Measurements from ENCODE around the gene OR13H1. TPM values are rescaled to one million over a fixed set of nuclear protein-coding genes. Genes with fewer than 3 reads are reported as not detected.
"Not testable (repeated sequence)": the region's sequence is repeated elsewhere in the genome, so short reads cannot be mapped to it uniquely, and the experiment has no call there.

Gene OR13H1
- polyA plus RNA-seq (2013, experiment 1 of 2; ENCODE audit: insufficient read length), result not detected
- not detected for polyA plus RNA-seq (2013, experiment 2 of 2; ENCODE audit: insufficient read length)

DNA sequence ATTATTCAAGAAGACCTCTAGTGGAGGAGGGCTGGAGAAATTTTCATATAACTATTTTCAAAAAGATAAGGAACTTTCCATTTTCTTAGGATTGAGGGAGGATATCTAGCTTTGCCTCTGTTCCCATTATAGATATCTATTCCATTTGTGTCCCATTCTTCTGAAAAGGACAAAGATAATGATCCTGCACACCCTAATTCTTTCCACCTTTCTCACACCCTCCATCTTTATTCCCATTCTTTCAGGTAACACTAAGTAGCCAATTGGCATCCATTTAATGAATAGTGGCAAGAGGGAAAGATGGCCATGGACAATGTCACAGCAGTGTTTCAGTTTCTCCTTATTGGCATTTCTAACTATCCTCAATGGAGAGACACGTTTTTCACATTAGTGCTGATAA, at the start of gene OR13H1:
Gene OR13H1 (plus strand): TSS at position 301 of the 400 bp plus-strand sequence. CDS start 0 bp downstream, at position 301.
- no peak for DNase-seq

DNA sequence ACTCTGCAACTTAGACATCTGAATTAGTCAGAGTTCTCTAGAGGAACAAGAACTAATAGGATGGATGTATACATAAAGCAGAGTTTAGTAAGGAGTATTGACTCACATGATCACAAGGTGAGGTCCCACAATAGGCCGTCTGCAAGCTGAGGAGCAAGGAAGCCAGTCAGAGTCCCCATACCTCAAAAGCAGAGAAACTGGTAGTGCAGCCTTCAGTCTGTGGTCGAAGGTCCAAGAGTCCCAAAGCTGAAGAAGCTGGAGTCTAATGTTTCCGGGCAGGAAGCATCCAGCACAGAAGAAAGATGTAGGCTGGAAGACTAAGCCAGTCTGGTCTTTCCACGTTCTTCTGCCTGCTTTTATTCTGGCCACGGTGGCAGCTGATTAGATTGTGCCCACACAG, 42.3 kb upstream of the OR13H1 start:
- not testable (repeated sequence) for DNase-seq

GRCh38 chrX:131513159-131513914, 30.5 kb upstream of the OR13H1 start:
- DNase-seq, result no peak

GRCh38 chrX:131521824-131522223, 22.1 kb upstream of the OR13H1 start:
- no peak for DNase-seq

GRCh38 chrX:131544218-131544617, 344 bp downstream of the OR13H1 start:
- DNase-seq, result no peak

GRCh38 chrX:131549011-131549410, 5.1 kb downstream of the OR13H1 start:
- DNase-seq, result no peak

DNA sequence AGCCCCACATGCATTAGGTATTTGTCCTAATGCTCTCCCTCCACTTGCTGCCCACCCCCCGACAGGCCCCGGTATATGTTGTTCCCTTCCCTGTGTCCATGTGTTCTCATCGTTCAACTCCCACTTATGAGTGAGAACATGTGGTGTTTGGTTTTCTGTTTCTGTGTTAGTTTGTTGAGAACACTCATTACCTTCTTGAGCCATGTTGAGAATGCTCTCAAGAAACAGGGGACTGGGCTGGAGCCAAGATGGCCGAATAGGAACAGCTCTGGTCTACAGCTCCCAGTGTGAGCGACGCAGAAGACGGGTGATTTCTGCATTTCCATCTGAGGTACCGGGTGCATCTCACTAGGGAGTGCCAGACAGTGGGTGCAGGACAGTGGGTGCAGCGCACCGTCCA, 8.6 kb downstream of the OR13H1 start:
- not testable (repeated sequence) for DNase-seq

- DNase-seq, result no peak
Measured at GRCh38 chrX:131558562-131558961, 14.7 kb downstream of the OR13H1 start.

GRCh38 chrX:131564553-131565229, 20.8 kb downstream of the OR13H1 start:
- no peak for DNase-seq

GRCh38 chrX:131565909-131566308, 22.0 kb downstream of the OR13H1 start:
- DNase-seq, result no peak

DNA sequence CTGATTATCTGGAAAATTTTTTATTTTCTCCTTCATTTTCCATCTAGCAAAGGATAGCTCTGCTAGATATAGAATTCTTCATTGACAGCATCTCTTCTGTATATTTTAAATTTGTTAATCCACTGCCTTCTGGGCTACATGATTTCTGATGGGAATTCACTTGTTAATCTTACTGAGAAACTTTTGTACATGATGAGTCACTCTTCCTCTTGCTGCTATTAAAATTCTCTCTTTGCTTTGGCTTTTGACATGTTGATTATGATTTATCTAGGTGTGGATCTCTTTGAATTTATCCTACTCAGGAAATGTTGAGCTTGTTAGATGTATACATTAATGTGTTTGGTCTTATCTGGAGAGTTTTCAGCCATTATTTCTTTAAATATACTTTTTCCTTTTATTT, 27.5 kb downstream of the OR13H1 start:
- no peak for DNase-seq

DNA sequence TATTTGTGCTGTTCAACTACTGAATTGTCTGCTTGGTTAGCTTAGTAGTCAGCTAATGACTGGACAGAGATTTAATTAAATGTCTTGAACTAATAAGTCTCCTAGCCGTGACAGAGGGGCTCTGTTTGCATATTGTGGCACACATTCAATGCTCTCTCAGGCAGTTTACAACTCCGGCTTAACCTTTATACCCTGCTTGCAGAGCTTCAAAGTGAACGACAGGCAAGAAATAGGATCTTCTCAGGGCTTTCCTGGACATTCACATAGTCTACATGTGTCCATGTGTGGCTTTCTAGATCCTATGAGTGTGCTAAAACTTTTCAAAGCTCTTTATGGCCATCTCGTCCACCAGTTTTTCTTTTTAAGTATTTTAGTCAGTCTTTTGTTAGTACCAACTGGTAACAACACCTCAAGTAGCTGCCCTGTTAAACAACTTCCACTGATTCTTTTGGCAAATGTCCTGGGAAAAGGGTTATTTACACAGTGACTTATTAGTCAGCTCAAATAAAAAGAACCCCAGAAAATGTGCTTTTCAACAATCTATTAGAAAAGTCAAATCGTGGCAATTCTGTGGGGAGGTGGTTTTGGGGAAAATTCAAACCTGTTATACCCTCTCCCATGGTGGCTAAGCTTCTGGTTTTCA, 28.6 kb downstream of the OR13H1 start:
- no peak for DNase-seq

DNA sequence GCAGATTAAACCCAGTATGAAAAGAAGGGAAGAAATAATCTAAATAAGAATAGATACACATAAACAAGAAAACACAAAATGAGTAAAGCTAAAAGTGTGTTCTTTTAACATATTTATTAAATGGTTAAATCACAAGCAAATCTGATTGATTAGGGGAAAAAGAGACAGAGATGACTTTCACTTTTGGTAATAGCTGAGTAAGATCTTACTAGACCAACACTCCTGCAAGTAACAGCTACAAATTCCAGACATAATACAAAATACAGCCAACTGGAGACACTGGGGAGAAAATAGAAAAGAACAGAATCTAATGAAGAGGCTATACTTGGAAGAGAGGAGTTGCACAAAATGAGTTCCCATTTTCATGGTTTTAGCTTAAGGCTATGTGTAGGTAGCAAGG, 33.5 kb downstream of the OR13H1 start:
- DNase-seq, result no peak

DNA sequence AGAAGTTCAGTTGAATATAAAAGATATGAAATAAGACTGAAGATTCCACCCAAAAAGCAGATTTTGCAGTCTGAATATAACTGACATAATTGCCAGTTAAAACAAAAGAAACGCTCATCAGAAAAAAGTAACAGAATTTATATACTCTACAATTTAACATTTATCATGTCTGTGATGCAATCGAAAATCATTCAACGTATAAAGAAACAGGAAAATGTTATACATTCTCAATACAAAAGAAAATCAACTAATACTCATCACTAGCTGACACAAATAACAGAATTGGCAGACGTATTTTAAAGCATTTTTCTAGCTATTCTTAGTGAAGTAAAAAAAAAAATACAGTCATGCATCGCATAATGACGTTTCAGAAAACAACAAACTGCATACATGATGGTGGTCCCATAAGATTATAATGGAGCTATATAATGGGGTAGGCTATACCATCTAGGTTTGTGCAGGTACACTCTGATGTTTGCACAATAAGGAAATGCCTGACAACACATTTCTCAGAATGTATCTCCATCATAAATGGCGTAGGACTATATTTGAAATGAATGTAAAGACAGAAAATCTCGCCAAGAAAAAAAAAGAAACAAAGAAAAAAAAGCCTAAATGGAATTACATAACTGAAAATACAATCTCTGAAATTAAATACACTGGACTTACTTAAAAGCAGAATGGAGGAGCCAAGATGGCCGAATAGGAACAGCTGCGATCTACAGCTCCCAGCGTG, 34.3 kb downstream of the OR13H1 start:
- DNase-seq, result no peak

DNA sequence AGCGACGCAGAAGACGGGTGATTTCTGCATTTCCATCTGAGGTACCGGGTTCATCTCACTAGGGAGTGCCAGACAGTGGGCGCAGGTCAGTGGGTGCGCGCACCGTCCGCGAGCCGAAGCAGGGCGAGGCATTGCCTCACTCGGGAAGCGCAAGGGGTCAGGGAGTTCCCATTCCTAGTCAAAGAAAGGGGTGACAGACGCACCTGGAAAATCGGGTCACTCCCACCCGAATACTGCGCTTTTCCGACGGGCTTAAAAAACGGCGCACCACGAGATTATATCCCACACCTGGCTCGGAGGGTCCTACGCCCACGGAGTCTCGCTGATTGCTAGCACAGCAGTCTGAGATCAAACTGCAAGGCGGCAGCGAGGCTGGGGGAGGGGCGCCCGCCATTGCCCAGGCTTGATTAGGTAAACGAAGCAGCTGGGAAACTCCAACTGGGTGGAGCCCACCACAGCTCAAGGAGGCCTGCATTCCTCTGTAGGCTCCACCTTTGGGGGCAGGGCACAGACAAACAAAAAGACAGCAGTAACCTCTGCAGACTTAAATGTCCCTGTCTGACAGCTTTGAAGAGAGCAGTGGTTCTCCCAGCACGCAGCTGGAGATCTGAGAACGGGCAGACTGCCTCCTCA, 35.0 kb downstream of the OR13H1 start:
- not testable (repeated sequence) for DNase-seq

GRCh38 chrX:131588995-131589394, 45.1 kb downstream of the OR13H1 start:
- peak; percentile 36 for DNase-seq
